HCT116 (cell line): Measurements from ENCODE around the gene CCNL1.

Experiments
- MAX ChIP-seq: IDR thresholded peaks from 2 replicates; pipeline ENCODE4 v1.6.1; 2012
- POLR2A ChIP-seq: IDR thresholded peaks from 2 replicates; pipeline ENCODE4 v1.7.0; 2011; ENCODE audit warnings: borderline replicate concordance; ENCODE audit not compliant: insufficient read depth, insufficient read length; ENCODE audit errors: extremely low read depth
- REST ChIP-seq: IDR thresholded peaks from 2 replicates; pipeline ENCODE4 v1.6.1; 2012; ENCODE audit warnings: low read depth
- SIN3A ChIP-seq: IDR thresholded peaks from 2 replicates; pipeline ENCODE4 v1.6.1; 2012; ENCODE audit warnings: low read depth
- YY1 ChIP-seq: IDR thresholded peaks from 2 replicates; pipeline ENCODE4 v1.6.1; 2011; ENCODE audit warnings: low read length, low read depth, moderate library complexity, mild to moderate bottlenecking; ENCODE audit not compliant: insufficient replicate concordance; ENCODE audit errors: extremely low read depth
- ZFX ChIP-seq: fragments of 450-650 bp; IDR thresholded peaks from 2 replicates; pipeline ENCODE4 v1.6.1; 2017
- TF ChIP-seq, protein P1 (sequence below), 3 experiments: fragments of 200-600 bp in 1 of 3; sonication (generic) in 1 of 3; IDR thresholded peaks in 2 of 3; conservative IDR thresholded peaks in 1 of 3; 2 replicates each; pipeline ENCODE4 v1.5.1; 2012 to 2017; ENCODE audit warnings: low read depth in 2 of 3, low read length in 2 of 3, antibody characterized with exemption in 1 of 3, borderline replicate concordance in 1 of 3, control low read depth in 1 of 3, mild to moderate bottlenecking in 1 of 3, mixed read lengths in 1 of 3, mixed run types in 1 of 3, moderate library complexity in 1 of 3; ENCODE audit not compliant: insufficient read depth in 1 of 3
- TF ChIP-seq, protein P2 (sequence below): IDR thresholded peaks from 2 replicates; pipeline ENCODE4 v1.6.1; 2012

DNA sequence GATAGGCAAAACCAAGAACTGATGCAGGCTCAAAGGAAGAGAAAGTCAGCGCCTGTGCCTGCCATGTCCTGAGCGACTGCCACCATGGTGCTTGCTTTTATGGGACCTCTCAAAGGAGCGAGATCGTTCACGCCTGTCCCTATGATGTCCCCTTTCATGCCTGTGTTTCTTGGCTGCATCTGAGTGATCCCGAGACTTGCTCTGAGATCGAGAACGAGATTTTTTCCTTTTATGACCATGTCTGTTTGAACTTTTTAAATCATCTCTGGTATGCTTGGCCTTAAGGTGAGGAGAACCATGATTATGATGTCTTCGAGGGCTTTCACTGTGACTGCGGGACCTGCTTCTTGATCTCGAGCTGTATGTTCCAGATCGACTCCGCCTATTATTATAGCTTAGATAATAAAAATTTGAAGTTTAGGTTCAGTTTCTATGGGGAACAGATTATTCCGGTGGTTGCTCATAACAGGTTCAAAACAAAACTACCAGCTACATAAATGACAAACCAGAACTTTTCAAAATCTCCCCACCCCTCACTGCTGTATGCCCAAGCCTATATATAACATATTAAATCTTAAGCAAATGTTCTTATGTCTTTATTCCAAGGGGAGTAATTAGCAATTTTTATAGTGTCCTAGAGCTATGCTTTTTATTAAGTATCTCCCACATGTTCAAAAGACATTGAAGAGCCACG is 11.6 kb downstream of the CCNL1 start:
- TF ChIP-seq, protein P1, sequence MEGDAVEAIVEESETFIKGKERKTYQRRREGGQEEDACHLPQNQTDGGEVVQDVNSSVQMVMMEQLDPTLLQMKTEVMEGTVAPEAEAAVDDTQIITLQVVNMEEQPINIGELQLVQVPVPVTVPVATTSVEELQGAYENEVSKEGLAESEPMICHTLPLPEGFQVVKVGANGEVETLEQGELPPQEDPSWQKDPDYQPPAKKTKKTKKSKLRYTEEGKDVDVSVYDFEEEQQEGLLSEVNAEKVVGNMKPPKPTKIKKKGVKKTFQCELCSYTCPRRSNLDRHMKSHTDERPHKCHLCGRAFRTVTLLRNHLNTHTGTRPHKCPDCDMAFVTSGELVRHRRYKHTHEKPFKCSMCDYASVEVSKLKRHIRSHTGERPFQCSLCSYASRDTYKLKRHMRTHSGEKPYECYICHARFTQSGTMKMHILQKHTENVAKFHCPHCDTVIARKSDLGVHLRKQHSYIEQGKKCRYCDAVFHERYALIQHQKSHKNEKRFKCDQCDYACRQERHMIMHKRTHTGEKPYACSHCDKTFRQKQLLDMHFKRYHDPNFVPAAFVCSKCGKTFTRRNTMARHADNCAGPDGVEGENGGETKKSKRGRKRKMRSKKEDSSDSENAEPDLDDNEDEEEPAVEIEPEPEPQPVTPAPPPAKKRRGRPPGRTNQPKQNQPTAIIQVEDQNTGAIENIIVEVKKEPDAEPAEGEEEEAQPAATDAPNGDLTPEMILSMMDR (IDR thresholded peaks at IDR 0.05 in 2 of 3, conservative IDR thresholded peaks at IDR 0.05 in 1 of 3; ENCODE audit: borderline replicate concordance in 1 of 3, insufficient read depth in 1 of 3, low read depth in 2 of 3, low read length in 2 of 3) = no peak
- TF ChIP-seq POLR2A (no peak), MAX (no peak), ZFX (no peak), YY1 (no peak), SIN3A (no peak), REST (no peak)
- TF ChIP-seq, protein P2, sequence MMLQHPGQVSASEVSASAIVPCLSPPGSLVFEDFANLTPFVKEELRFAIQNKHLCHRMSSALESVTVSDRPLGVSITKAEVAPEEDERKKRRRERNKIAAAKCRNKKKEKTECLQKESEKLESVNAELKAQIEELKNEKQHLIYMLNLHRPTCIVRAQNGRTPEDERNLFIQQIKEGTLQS = no peak
